ENCODE results near the gene WDFY2. TPM values are rescaled to one million over a fixed set of nuclear protein-coding genes. Genes with fewer than 3 reads are reported as not detected.

The WDFY2 gene
- total RNA-seq, 1 donor from 2014 or later: 16.2 TPM

- no peak for DNase-seq (ENCODE audit: low read depth)
- Mint-ChIP-seq H3K4me3 (ENCODE audit: unreplicated experiment) (no peak overlapping the region), H3K4me1 (ENCODE audit: low read depth, unreplicated experiment) (peaks cover 22% of the 10 kb centered on the region), H3K9me3 (ENCODE audit: unreplicated experiment) (no peaks in the 10 kb centered on the region), H3K36me3 (ENCODE audit: low read depth, unreplicated experiment) (peaks cover 24% of the 10 kb centered on the region), H3K27me3 (ENCODE audit: low read depth, unreplicated experiment) (no peaks in the 10 kb centered on the region), H3K27ac (ENCODE audit: unreplicated experiment) (no peak overlapping the region)
- H3K79me2 ChIP-seq (ENCODE audit: insufficient read depth, low read length): no peaks in the 10 kb centered on the region
- peaks cover 11% of the 10 kb centered on the region for H3K36me3 ChIP-seq (ENCODE audit: insufficient read depth, low read length)
- H3K4me1 ChIP-seq (ENCODE audit: insufficient read depth, low read length): peaks cover 11% of the 10 kb centered on the region
- TF ChIP-seq CTCF (IDR thresholded peaks at IDR 0.05; ENCODE audit: insufficient read depth, low read depth, low read length) (no peak), EZH2 (IDR thresholded peaks at IDR 0.05; ENCODE audit: insufficient read depth, low read length) (no peak)
- H3K4me3 ChIP-seq (ENCODE audit: insufficient read depth, low read depth, low read length): no peak overlapping the region
- no peak overlapping the region for H3K4me2 ChIP-seq (ENCODE audit: low read length)
- H3K27me3 ChIP-seq (ENCODE audit: insufficient read depth, low read length): no peaks in the 10 kb centered on the region
- no peaks in the 10 kb centered on the region for H3K9me3 ChIP-seq (ENCODE audit: insufficient read depth, low read depth, low read length)
- H4K20me1 ChIP-seq (ENCODE audit: insufficient read depth, low read length): no peaks in the 10 kb centered on the region
- H3K27ac ChIP-seq (ENCODE audit: low read depth, low read length): no peak overlapping the region
- no peak for FAIRE-seq
- no peak overlapping the region for H3K9ac ChIP-seq (ENCODE audit: low read length)
- no peak overlapping the region for H2AFZ ChIP-seq (ENCODE audit: low read depth, low read length)
These were observed 154.9 kb downstream of the WDFY2 start for GRCh38 chr13:51739027-51739764.

- Mint-ChIP-seq H3K27ac (ENCODE audit: unreplicated experiment) (no peak overlapping the region), H3K4me3 (ENCODE audit: unreplicated experiment) (no peak overlapping the region), H3K9me3 (ENCODE audit: unreplicated experiment) (no peaks in the 10 kb centered on the region), H3K36me3 (ENCODE audit: low read depth, unreplicated experiment) (peaks cover 30% of the 10 kb centered on the region), H3K27me3 (ENCODE audit: low read depth, unreplicated experiment) (no peaks in the 10 kb centered on the region), H3K4me1 (ENCODE audit: low read depth, unreplicated experiment) (peaks cover 10% of the 10 kb centered on the region)
- no peak overlapping the region for H3K9ac ChIP-seq (ENCODE audit: low read length)
- H3K79me2 ChIP-seq (ENCODE audit: insufficient read depth, low read length): no peaks in the 10 kb centered on the region
- peak; percentile 89 for FAIRE-seq
- peak; percentile 59 for DNase-seq (ENCODE audit: low read depth)
- TF ChIP-seq CTCF (IDR thresholded peaks at IDR 0.05; ENCODE audit: insufficient read depth, low read depth, low read length) (no peak), EZH2 (IDR thresholded peaks at IDR 0.05; ENCODE audit: insufficient read depth, low read length) (no peak)
- H3K9me3 ChIP-seq (ENCODE audit: insufficient read depth, low read depth, low read length): no peaks in the 10 kb centered on the region
- no peak overlapping the region for H3K4me2 ChIP-seq (ENCODE audit: low read length)
- no peaks in the 10 kb centered on the region for H4K20me1 ChIP-seq (ENCODE audit: insufficient read depth, low read length)
- H2AFZ ChIP-seq (ENCODE audit: low read depth, low read length): no peak overlapping the region
- no peaks in the 10 kb centered on the region for H3K4me1 ChIP-seq (ENCODE audit: insufficient read depth, low read length)
- H3K36me3 ChIP-seq (ENCODE audit: insufficient read depth, low read length): peaks cover 11% of the 10 kb centered on the region
- no peak overlapping the region for H3K27ac ChIP-seq (ENCODE audit: low read depth, low read length)
- H3K4me3 ChIP-seq (ENCODE audit: insufficient read depth, low read depth, low read length): no peak overlapping the region
- H3K27me3 ChIP-seq (ENCODE audit: insufficient read depth, low read length): no peaks in the 10 kb centered on the region
These were observed 156.4 kb downstream of the WDFY2 start for GRCh38 chr13:51740698-51741097.

- no peaks in the 10 kb centered on the region for H4K20me1 ChIP-seq (ENCODE audit: insufficient read depth, low read length)
- no peaks in the 10 kb centered on the region for H3K79me2 ChIP-seq (ENCODE audit: insufficient read depth, low read length)
- H3K27me3 Mint-ChIP-seq (ENCODE audit: low read depth, unreplicated experiment): no peaks in the 10 kb centered on the region
- peaks cover 4% of the 10 kb centered on the region for H3K4me1 Mint-ChIP-seq (ENCODE audit: low read depth, unreplicated experiment)
- DNase-seq (ENCODE audit: low read depth) (no peak), FAIRE-seq (no peak)
- no peaks in the 10 kb centered on the region for H3K9me3 Mint-ChIP-seq (ENCODE audit: unreplicated experiment)
- no peak overlapping the region for H3K9ac ChIP-seq (ENCODE audit: low read length)
- H3K4me3 Mint-ChIP-seq (ENCODE audit: unreplicated experiment): no peak overlapping the region
- H3K4me3 ChIP-seq (ENCODE audit: insufficient read depth, low read depth, low read length): no peak overlapping the region
- peaks cover 11% of the 10 kb centered on the region for H3K36me3 ChIP-seq (ENCODE audit: insufficient read depth, low read length)
- no peak overlapping the region for H2AFZ ChIP-seq (ENCODE audit: low read depth, low read length)
- H3K27ac ChIP-seq (ENCODE audit: low read depth, low read length): no peak overlapping the region
- TF ChIP-seq EZH2 (IDR thresholded peaks at IDR 0.05; ENCODE audit: insufficient read depth, low read length) (no peak), CTCF (IDR thresholded peaks at IDR 0.05; ENCODE audit: insufficient read depth, low read depth, low read length) (no peak)
- H3K27ac Mint-ChIP-seq (ENCODE audit: unreplicated experiment): no peak overlapping the region
- H3K9me3 ChIP-seq (ENCODE audit: insufficient read depth, low read depth, low read length): no peaks in the 10 kb centered on the region
- no peaks in the 10 kb centered on the region for H3K4me1 ChIP-seq (ENCODE audit: insufficient read depth, low read length)
- no peak overlapping the region for H3K4me2 ChIP-seq (ENCODE audit: low read length)
- H3K27me3 ChIP-seq (ENCODE audit: insufficient read depth, low read length): no peaks in the 10 kb centered on the region
- peaks cover 35% of the 10 kb centered on the region for H3K36me3 Mint-ChIP-seq (ENCODE audit: low read depth, unreplicated experiment)
These were observed 157.8 kb downstream of the WDFY2 start for GRCh38 chr13:51742031-51742430.
